ENCODE data around the gene SPEG.

SPEG gene

GRCh38 chr2:219514836-219515235 is 80.2 kb downstream of the SPEG start:
- no peak for DNase-seq (ENCODE audit: low read depth in 1 of 2, low spot score in 1 of 2)

DNA sequence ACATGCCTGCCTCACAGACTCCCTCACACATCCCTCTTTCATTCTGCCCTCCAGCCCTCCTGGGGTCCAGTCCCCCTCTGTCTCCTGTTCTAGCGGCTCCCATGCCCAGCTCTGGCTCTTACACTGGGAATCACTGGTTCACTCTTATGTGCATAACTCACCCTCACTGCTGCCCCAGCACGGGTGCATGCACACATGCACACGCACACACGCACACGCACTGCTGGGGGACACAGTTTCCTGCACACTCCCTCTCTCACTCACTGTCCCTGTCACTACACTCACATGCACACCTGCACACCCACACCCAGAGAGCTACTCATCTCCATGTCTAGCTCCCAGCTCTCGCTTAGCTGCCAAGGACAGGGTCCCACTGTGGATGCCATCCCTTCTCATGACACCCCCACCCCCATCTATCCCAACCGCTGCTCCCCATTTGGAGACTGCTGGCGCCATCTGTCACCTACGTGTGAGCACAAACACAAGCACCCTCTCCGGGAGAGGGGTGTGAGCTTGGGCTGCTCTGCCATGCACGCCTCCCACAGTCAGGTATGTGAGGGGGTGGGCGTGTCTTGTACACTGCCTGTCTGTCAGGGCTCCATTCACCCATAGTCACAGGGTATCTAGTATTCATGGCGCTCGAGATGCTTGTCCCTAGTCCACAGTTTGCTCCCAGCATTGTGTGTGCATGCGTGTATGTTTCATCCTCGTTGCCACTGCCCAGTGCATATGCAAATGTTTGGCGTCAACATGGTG is 81.4 kb downstream of the SPEG start:
- peaks cover 76% of the 10 kb centered on the region for H3K27me3 ChIP-seq (ENCODE audit: insufficient read depth, poor library complexity, severe bottlenecking)
- DNase-seq (ENCODE audit: low read depth in 1 of 2, low spot score in 1 of 2), result no peak
- H3K27ac ChIP-seq (replicated peaks), result no peak overlapping the region
- no peak overlapping the region for H3K4me3 ChIP-seq (replicated peaks; ENCODE audit: insufficient read depth, low read length)
- TF ChIP-seq GABPA (IDR thresholded peaks at IDR 0.05; ENCODE audit: low read depth) (no peak), REST (IDR thresholded peaks at IDR 0.05; ENCODE audit: insufficient replicate concordance, low read depth) (no peak), POLR2AphosphoS5 (IDR thresholded peaks at IDR 0.05; ENCODE audit: low read depth) (no peak), SPI1 (IDR thresholded peaks at IDR 0.05; ENCODE audit: borderline replicate concordance, low read depth) (no peak)
- TF ChIP-seq, protein P1, sequence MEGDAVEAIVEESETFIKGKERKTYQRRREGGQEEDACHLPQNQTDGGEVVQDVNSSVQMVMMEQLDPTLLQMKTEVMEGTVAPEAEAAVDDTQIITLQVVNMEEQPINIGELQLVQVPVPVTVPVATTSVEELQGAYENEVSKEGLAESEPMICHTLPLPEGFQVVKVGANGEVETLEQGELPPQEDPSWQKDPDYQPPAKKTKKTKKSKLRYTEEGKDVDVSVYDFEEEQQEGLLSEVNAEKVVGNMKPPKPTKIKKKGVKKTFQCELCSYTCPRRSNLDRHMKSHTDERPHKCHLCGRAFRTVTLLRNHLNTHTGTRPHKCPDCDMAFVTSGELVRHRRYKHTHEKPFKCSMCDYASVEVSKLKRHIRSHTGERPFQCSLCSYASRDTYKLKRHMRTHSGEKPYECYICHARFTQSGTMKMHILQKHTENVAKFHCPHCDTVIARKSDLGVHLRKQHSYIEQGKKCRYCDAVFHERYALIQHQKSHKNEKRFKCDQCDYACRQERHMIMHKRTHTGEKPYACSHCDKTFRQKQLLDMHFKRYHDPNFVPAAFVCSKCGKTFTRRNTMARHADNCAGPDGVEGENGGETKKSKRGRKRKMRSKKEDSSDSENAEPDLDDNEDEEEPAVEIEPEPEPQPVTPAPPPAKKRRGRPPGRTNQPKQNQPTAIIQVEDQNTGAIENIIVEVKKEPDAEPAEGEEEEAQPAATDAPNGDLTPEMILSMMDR (IDR thresholded peaks at IDR 0.05; ENCODE audit: insufficient read depth, low read length), result no peak

More at GRCh38 chr2:219514836-219515235, 80.2 kb downstream of the SPEG start:
- TF ChIP-seq SPI1 (IDR thresholded peaks at IDR 0.05; ENCODE audit: borderline replicate concordance, low read depth) (no peak), REST (IDR thresholded peaks at IDR 0.05; ENCODE audit: insufficient replicate concordance, low read depth) (no peak)
- TF ChIP-seq, protein P1 (IDR thresholded peaks at IDR 0.05; ENCODE audit: insufficient read depth, low read length), result no peak
- Histone ChIP-seq H3K4me3 (replicated peaks; ENCODE audit: insufficient read depth, low read length) (no peak overlapping the region), H3K27ac (replicated peaks) (no peak overlapping the region), H3K27me3 (ENCODE audit: insufficient read depth, poor library complexity, severe bottlenecking) (peaks cover 77% of the 10 kb centered on the region)

DNA sequence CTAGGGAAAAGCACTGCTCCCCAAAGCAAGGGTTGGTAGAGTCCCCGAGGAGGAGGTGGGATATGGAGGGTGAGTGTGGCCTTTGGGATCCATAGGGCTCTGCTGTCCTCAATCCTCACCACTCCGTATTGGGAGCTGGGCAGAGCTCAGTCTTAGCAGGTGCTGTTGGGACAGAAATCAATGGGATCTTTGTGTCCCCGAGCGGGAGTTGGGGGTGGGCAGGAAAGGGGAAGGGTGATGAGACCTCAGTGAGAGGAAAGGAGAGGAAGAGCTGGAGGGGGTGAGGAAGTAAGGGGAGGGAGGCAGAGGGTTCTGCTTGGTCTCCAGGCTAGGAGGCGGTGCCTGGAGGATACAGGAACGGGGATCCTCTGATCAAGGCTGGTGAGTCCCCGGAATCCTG is 82.2 kb downstream of the SPEG start:
- DNase-seq (ENCODE audit: low read depth in 1 of 2, low spot score in 1 of 2), result no peak
- H3K4me3 ChIP-seq (replicated peaks; ENCODE audit: insufficient read depth, low read length), result no peak overlapping the region
- H3K27ac ChIP-seq (replicated peaks), result no peak overlapping the region
- TF ChIP-seq, protein P1 (IDR thresholded peaks at IDR 0.05; ENCODE audit: insufficient read depth, low read length), result no peak
- TF ChIP-seq GABPA (IDR thresholded peaks at IDR 0.05; ENCODE audit: low read depth) (no peak), REST (IDR thresholded peaks at IDR 0.05; ENCODE audit: insufficient replicate concordance, low read depth) (no peak), SPI1 (IDR thresholded peaks at IDR 0.05; ENCODE audit: borderline replicate concordance, low read depth) (no peak), POLR2AphosphoS5 (IDR thresholded peaks at IDR 0.05; ENCODE audit: low read depth) (no peak)
- peaks cover 79% of the 10 kb centered on the region for H3K27me3 ChIP-seq (ENCODE audit: insufficient read depth, poor library complexity, severe bottlenecking)
